Right lung (tissue), 10 donors: ENCODE data around the gene PTPRN2. TPM values are rescaled to one million over a fixed set of nuclear protein-coding genes. Genes with fewer than 3 reads are reported as not detected.
A peak's percentile ranks its signal among the peaks of the same experiment; 100 is the strongest.
"Not testable (repeated sequence)": the region's sequence is repeated elsewhere in the genome, so short reads cannot be mapped to it uniquely, and the experiment has no call there.

Experiments
- DNase-seq, 2 donors: peaks; one replicate each; pipeline ENCODE4 v3.0.0-alpha.2; 2013
- long read RNA-seq, 8 donors: transcript quantifications; one replicate each; lab custom pipeline, GENCODE V29; 2026
- polyA plus RNA-seq, 5 donors: library from polyadenylated mRNA; unstranded; fragments of 120-200 nt; gene quantifications; one replicate each; pipeline versions ENCODE4 v1.2.1 to v1.2.3, GENCODE V29; 2013; ENCODE audit warnings: inconsistent platforms in 1 of 5, low replicate concordance in 1 of 5; ENCODE audit not compliant: insufficient read length in 5 of 5, insufficient read depth in 1 of 5

PTPRN2 gene
- polyA plus RNA-seq: 1 to 10 TPM; 6.2 to 8.1 (median 7.0) TPM
- long read RNA-seq, donor 1, partial matches to known transcripts: 17 of 17 reads
- long read RNA-seq, donor 1, other reads (novel, unspliced or antisense): 0 of 17 reads
- long read RNA-seq, donor 2, partial matches to known transcripts: 9 of 9 reads
- long read RNA-seq, donor 2, other reads (novel, unspliced or antisense): 0 of 9 reads
- long read RNA-seq, donor 3, partial matches to known transcripts: 16 of 16 reads
- long read RNA-seq, donor 3, other reads (novel, unspliced or antisense): 0 of 16 reads
- long read RNA-seq, donor 4, partial matches to known transcripts: 10 of 10 reads
- long read RNA-seq, donor 4, other reads (novel, unspliced or antisense): 0 of 10 reads
- long read RNA-seq, donor 5, partial matches to known transcripts: 14 of 14 reads
- long read RNA-seq, donor 5, other reads (novel, unspliced or antisense): 0 of 14 reads
- long read RNA-seq, donor 6, partial matches to known transcripts: 24 of 24 reads
- long read RNA-seq, donor 6, other reads (novel, unspliced or antisense): 0 of 24 reads
- long read RNA-seq, donor 7, partial matches to known transcripts: 6 of 6 reads
- long read RNA-seq, donor 7, other reads (novel, unspliced or antisense): 0 of 6 reads
- long read RNA-seq, donor 8: 0 reads

- peak in 1 of 2 donors; percentile 46 for DNase-seq
These were observed at the start of gene PTPRN2 for GRCh38 chr7:158587162-158588084. Gene PTPRN2, minus strand, starts transcription at chr7:158587823.

GRCh38 chr7:158633055-158633956 lies 45.7 kb upstream of the PTPRN2 start:
- DNase-seq: no peak

- no peak for DNase-seq
These were observed 44.1 kb upstream of the PTPRN2 start for GRCh38 chr7:158631574-158632195.

- DNase-seq: not testable (repeated sequence)
These were observed 38.7 kb upstream of the PTPRN2 start for GRCh38 chr7:158626289-158626688.

GRCh38 chr7:158623241-158623640 lies 35.6 kb upstream of the PTPRN2 start:
- DNase-seq: no peak

GRCh38 chr7:158620839-158621441 lies 33.3 kb upstream of the PTPRN2 start:
- DNase-seq: no peak

- no peak for DNase-seq
These were observed 32.8 kb upstream of the PTPRN2 start for GRCh38 chr7:158620418-158620817.

GRCh38 chr7:158618745-158619140 lies 31.1 kb upstream of the PTPRN2 start:
- DNase-seq: no peak

- no peak for DNase-seq
These were observed 30.1 kb upstream of the PTPRN2 start for GRCh38 chr7:158617737-158618128.

- no peak for DNase-seq
These were observed 28.4 kb upstream of the PTPRN2 start for GRCh38 chr7:158616050-158616449.

- DNase-seq: no peak
These were observed 27.1 kb upstream of the PTPRN2 start for GRCh38 chr7:158614700-158615099.

GRCh38 chr7:158613481-158613880 lies 25.9 kb upstream of the PTPRN2 start:
- DNase-seq: no peak

- no peak for DNase-seq
These were observed 24.9 kb upstream of the PTPRN2 start for GRCh38 chr7:158612546-158612945.

- no peak for DNase-seq
These were observed 23.9 kb upstream of the PTPRN2 start for GRCh38 chr7:158611541-158611940.

- DNase-seq: no peak
These were observed 21.8 kb upstream of the PTPRN2 start for GRCh38 chr7:158609313-158609974.

- no peak for DNase-seq
These were observed 19.9 kb upstream of the PTPRN2 start for GRCh38 chr7:158607563-158607962.

GRCh38 chr7:158606671-158607424 lies 19.2 kb upstream of the PTPRN2 start:
- no peak for DNase-seq

- no peak for DNase-seq
These were observed 18.5 kb upstream of the PTPRN2 start for GRCh38 chr7:158606129-158606528.
